ENCODE data around the gene KAT8.
A peak's percentile ranks its signal among the peaks of the same experiment; 100 is the strongest.
"Not testable (repeated sequence)": the region's sequence is repeated elsewhere in the genome, so short reads cannot be mapped to it uniquely, and the experiment has no call there.

Gene KAT8

GRCh38 chr16:31142109-31143010, 24.9 kb downstream of the KAT8 start:
- no peaks in the 10 kb centered on the region for H3K36me3 ChIP-seq (ENCODE audit: control insufficient read depth, insufficient read depth, low read length)
- H3K27ac ChIP-seq (ENCODE audit: low read depth, low read length): peak overlapping the region; percentile 88
- no peaks in the 10 kb centered on the region for H3K27me3 ChIP-seq (ENCODE audit: control insufficient read depth, insufficient read depth, low read length)
- no peak overlapping the region for H3K9ac ChIP-seq (ENCODE audit: low read length)
- H3K4me3 ChIP-seq (ENCODE audit: low read length): peak overlapping the region; percentile 71
- H3K4me1 ChIP-seq (ENCODE audit: control insufficient read depth, insufficient read depth, low read length): peaks cover 7% of the 10 kb centered on the region

GRCh38 chr16:31143011-31143693, 25.7 kb downstream of the KAT8 start:
- Histone ChIP-seq H3K9ac (ENCODE audit: low read length) (no peak overlapping the region), H3K36me3 (ENCODE audit: control insufficient read depth, insufficient read depth, low read length) (no peaks in the 10 kb centered on the region), H3K27ac (ENCODE audit: low read depth, low read length) (peak overlapping the region; percentile 74)

GRCh38 chr16:31143694-31144148, 26.3 kb downstream of the KAT8 start:
- H3K9ac ChIP-seq (ENCODE audit: low read length): no peak overlapping the region
- H3K27ac ChIP-seq (ENCODE audit: low read depth, low read length): no peak overlapping the region
- peaks cover 7% of the 10 kb centered on the region for H3K4me1 ChIP-seq (ENCODE audit: control insufficient read depth, insufficient read depth, low read length)
- no peak overlapping the region for H3K4me3 ChIP-seq (ENCODE audit: low read length)
- no peaks in the 10 kb centered on the region for H3K36me3 ChIP-seq (ENCODE audit: control insufficient read depth, insufficient read depth, low read length)
- peaks cover 3% of the 10 kb centered on the region for H3K27me3 ChIP-seq (ENCODE audit: control insufficient read depth, insufficient read depth, low read length)

More at GRCh38 chr16:31143011-31143693, 25.7 kb downstream of the KAT8 start:
- Histone ChIP-seq H3K27me3 (ENCODE audit: control insufficient read depth, insufficient read depth, low read length) (peaks cover 3% of the 10 kb centered on the region), H3K4me1 (ENCODE audit: control insufficient read depth, insufficient read depth, low read length) (peaks cover 7% of the 10 kb centered on the region), H3K4me3 (ENCODE audit: low read length) (peak overlapping the region; percentile 71)

GRCh38 chr16:31144418-31144817, 27.0 kb downstream of the KAT8 start:
- not testable (repeated sequence) for H3K4me1 ChIP-seq (ENCODE audit: control insufficient read depth, insufficient read depth, low read length); H3K27ac ChIP-seq (ENCODE audit: low read depth, low read length); H3K27me3 ChIP-seq (ENCODE audit: control insufficient read depth, insufficient read depth, low read length); H3K4me3 ChIP-seq (ENCODE audit: low read length); H3K36me3 ChIP-seq (ENCODE audit: control insufficient read depth, insufficient read depth, low read length); H3K9ac ChIP-seq (ENCODE audit: low read length)

GRCh38 chr16:31145398-31145990, 28.0 kb downstream of the KAT8 start:
- H3K4me1 ChIP-seq (ENCODE audit: control insufficient read depth, insufficient read depth, low read length): peaks cover 7% of the 10 kb centered on the region

GRCh38 chr16:31147574-31147973, 30.1 kb downstream of the KAT8 start:
- Histone ChIP-seq H3K36me3 (ENCODE audit: control insufficient read depth, insufficient read depth, low read length) (no peaks in the 10 kb centered on the region), H3K27ac (ENCODE audit: low read depth, low read length) (no peak overlapping the region), H3K27me3 (ENCODE audit: control insufficient read depth, insufficient read depth, low read length) (peaks cover 3% of the 10 kb centered on the region), H3K4me1 (ENCODE audit: control insufficient read depth, insufficient read depth, low read length) (no peaks in the 10 kb centered on the region), H3K4me3 (ENCODE audit: low read length) (no peak overlapping the region), H3K9ac (ENCODE audit: low read length) (no peak overlapping the region)

More at GRCh38 chr16:31145398-31145990, 28.0 kb downstream of the KAT8 start:
- H3K9ac ChIP-seq (ENCODE audit: low read length): no peak overlapping the region
- H3K27ac ChIP-seq (ENCODE audit: low read depth, low read length): no peak overlapping the region
- H3K4me3 ChIP-seq (ENCODE audit: low read length): no peak overlapping the region
- no peaks in the 10 kb centered on the region for H3K36me3 ChIP-seq (ENCODE audit: control insufficient read depth, insufficient read depth, low read length)
- peaks cover 3% of the 10 kb centered on the region for H3K27me3 ChIP-seq (ENCODE audit: control insufficient read depth, insufficient read depth, low read length)

- no peak overlapping the region for H3K27ac ChIP-seq (ENCODE audit: low read depth, low read length)
- no peak overlapping the region for H3K4me3 ChIP-seq (ENCODE audit: low read length)
- no peak overlapping the region for H3K9ac ChIP-seq (ENCODE audit: low read length)
- H3K27me3 ChIP-seq (ENCODE audit: control insufficient read depth, insufficient read depth, low read length): peaks cover 3% of the 10 kb centered on the region
- no peaks in the 10 kb centered on the region for H3K4me1 ChIP-seq (ENCODE audit: control insufficient read depth, insufficient read depth, low read length)
- no peaks in the 10 kb centered on the region for H3K36me3 ChIP-seq (ENCODE audit: control insufficient read depth, insufficient read depth, low read length)
Observed at GRCh38 chr16:31148281-31148728, 30.8 kb downstream of the KAT8 start.

GRCh38 chr16:31148896-31149295, 31.4 kb downstream of the KAT8 start:
- Histone ChIP-seq H3K4me3 (ENCODE audit: low read length) (no peak overlapping the region), H3K36me3 (ENCODE audit: control insufficient read depth, insufficient read depth, low read length) (no peaks in the 10 kb centered on the region), H3K9ac (ENCODE audit: low read length) (no peak overlapping the region), H3K27ac (ENCODE audit: low read depth, low read length) (no peak overlapping the region), H3K27me3 (ENCODE audit: control insufficient read depth, insufficient read depth, low read length) (peaks cover 3% of the 10 kb centered on the region), H3K4me1 (ENCODE audit: control insufficient read depth, insufficient read depth, low read length) (no peaks in the 10 kb centered on the region)

GRCh38 chr16:31149332-31149731, 31.9 kb downstream of the KAT8 start:
- Histone ChIP-seq H3K4me1 (ENCODE audit: control insufficient read depth, insufficient read depth, low read length) (no peaks in the 10 kb centered on the region), H3K27me3 (ENCODE audit: control insufficient read depth, insufficient read depth, low read length) (peaks cover 3% of the 10 kb centered on the region), H3K36me3 (ENCODE audit: control insufficient read depth, insufficient read depth, low read length) (no peaks in the 10 kb centered on the region), H3K4me3 (ENCODE audit: low read length) (no peak overlapping the region), H3K27ac (ENCODE audit: low read depth, low read length) (no peak overlapping the region), H3K9ac (ENCODE audit: low read length) (no peak overlapping the region)

- H3K4me3 ChIP-seq (ENCODE audit: low read length): no peak within 1 kb of the TSS
- H3K9ac ChIP-seq (ENCODE audit: low read length): no peak within 1 kb of the TSS
- no peak within 1 kb of the TSS for H3K27ac ChIP-seq (ENCODE audit: low read depth, low read length)
- H3K27me3 ChIP-seq (ENCODE audit: control insufficient read depth, insufficient read depth, low read length): peaks cover 3% of the 10 kb centered on the region
- no peaks in the 10 kb centered on the region for H3K36me3 ChIP-seq (ENCODE audit: control insufficient read depth, insufficient read depth, low read length)
- no peaks in the 10 kb centered on the region for H3K4me1 ChIP-seq (ENCODE audit: control insufficient read depth, insufficient read depth, low read length)
Observed at GRCh38 chr16:31149894-31150890, 32.7 kb downstream of the KAT8 start, which contains the start of gene PRSS36. TSS of gene PRSS36 (minus strand) at chr16:31150066. CDS start at chr16:31150035, 31 bp downstream.

GRCh38 chr16:31150976-31151375, 33.5 kb downstream of the KAT8 start:
- H3K27ac ChIP-seq (ENCODE audit: low read depth, low read length); H3K9ac ChIP-seq (ENCODE audit: low read length); H3K4me3 ChIP-seq (ENCODE audit: low read length); H3K27me3 ChIP-seq (ENCODE audit: control insufficient read depth, insufficient read depth, low read length); H3K36me3 ChIP-seq (ENCODE audit: control insufficient read depth, insufficient read depth, low read length); H3K4me1 ChIP-seq (ENCODE audit: control insufficient read depth, insufficient read depth, low read length): not testable (repeated sequence)

All from rectal smooth muscle tissue (tissue), 1 donor.